ENCODE results near the gene CDKN3.
A peak's percentile ranks its signal among the peaks of the same experiment; 100 is the strongest.
"Not testable (repeated sequence)": the region's sequence is repeated elsewhere in the genome, so short reads cannot be mapped to it uniquely, and the experiment has no call there.

The CDKN3 gene

GRCh38 chr14:54425068-54425467, 28.3 kb downstream of the CDKN3 start:
- DNase-seq, result no peak

GRCh38 chr14:54425537-54426274, 28.9 kb downstream of the CDKN3 start:
- DNase-seq, result no peak

DNA sequence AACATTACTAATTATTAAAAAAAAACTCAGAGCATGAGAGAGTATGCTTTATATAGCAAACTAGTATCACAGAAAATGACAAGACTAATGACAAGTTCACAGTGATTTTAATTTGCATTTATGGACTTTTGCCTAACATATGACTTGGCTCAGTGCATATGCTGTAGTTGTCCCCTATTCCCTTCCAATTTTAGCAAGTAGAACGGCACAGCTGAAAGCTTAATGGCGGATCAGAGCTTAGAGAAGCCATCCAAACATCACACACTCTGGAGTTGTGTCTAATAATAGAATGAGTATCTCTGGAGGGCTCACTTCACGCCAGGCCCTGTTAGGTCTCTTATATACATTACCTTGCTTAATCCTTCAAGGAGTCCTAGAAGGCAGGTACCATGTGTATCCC, 31.1 kb downstream of the CDKN3 start:
- no peak for DNase-seq

- DNase-seq, result no peak
Measured at GRCh38 chr14:54428527-54428926, 31.7 kb downstream of the CDKN3 start.

- no peak for DNase-seq
Measured at GRCh38 chr14:54435500-54435981, 38.7 kb downstream of the CDKN3 start.

DNA sequence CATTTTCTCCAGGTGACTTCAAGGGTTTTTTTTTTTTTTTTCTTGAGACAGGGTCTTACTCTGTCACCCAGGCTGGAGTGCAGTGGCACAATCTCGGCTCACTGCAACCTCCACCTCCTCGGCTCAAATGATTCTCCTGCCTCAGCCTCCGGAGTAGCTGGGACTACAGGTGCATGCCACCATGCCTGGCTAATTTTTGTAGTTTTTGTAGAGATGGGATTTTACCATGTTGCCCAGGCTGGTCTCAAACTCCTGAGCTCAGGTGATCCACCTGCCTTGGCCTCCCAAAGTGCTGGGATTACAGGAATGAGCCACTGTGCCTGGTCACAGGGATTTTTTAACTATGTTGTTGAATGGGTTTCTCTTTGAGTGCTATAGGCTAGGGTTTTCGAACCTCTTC, 41.1 kb downstream of the CDKN3 start:
- DNase-seq, result not testable (repeated sequence)

- no peak for DNase-seq
Measured at GRCh38 chr14:54438703-54439102, 41.9 kb downstream of the CDKN3 start.

DNA sequence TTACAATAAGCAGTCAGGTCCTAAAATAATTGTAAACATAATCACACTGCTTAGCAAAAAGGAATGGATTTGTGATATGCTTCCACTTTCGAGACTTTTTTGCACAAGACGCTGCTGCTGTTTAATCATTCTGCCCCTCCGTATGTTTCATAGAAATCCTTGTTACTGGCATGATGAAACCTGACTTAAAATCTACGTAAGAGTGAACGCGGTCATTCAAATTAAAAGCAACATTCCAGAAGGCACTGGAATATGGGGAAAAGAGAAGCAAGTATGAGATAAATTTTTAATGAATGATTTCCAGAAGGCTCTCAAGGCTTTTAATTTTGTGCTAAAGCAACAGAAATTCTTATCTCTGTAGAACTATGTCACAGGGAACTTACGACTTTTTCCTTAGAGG, 43.2 kb downstream of the CDKN3 start:
- DNase-seq, result no peak

GRCh38 chr14:54440476-54440872, 43.7 kb downstream of the CDKN3 start:
- DNase-seq, result no peak

DNA sequence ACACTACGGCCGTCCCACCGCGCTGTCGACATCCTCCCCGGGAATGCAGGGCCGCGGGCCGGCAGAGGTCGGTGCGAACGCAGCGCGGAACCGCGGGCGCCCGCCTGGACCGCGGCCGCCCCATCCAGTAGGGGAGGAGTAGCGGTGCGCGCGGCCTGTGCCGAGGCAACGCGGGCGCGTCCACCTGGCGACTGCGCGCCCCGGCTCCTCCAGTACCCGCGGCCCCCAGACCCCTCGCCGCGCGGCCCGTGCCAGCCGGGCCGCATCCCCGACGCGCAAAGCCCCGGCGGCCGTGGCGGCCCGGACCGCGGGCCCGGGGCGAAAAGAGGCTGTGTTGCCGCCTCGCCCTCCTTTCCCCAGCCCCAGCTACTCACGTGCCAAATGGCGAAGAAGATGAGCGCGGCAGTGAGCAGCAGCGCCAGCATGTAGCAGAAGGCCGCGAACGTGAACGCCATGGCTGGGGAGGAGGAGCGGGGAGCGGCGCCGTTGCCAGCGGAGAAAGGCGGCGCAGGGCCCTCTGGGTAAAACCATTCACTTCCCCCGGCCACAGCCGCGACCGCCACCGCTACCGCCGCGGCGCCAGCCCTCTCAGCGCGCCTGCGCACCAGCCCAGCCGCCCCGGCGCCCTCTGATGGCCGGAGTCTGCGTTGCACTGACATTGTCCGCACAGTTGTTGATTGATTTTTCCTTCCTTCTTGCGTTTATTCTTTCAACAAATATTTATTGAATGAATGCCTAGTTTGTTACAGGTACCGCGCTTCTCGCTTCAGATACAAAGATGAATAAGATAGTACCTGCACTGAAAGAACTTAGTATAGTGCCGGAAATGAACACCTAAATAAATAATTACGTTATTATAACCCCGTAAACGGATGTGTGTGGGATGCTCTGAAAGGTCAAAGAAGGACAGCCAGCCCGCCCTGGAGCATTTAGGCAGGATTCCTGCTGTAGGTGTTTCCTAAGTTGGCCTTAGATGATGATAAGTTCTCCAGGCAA, 44.4 kb downstream of the CDKN3 start, which contains the start of gene CNIH1:
TSS of gene CNIH1 (minus strand) at position 502 of the 996 bp plus-strand sequence. CDS start at position 455, 47 bp downstream.
- DNase-seq, result peak; percentile 93

DNA sequence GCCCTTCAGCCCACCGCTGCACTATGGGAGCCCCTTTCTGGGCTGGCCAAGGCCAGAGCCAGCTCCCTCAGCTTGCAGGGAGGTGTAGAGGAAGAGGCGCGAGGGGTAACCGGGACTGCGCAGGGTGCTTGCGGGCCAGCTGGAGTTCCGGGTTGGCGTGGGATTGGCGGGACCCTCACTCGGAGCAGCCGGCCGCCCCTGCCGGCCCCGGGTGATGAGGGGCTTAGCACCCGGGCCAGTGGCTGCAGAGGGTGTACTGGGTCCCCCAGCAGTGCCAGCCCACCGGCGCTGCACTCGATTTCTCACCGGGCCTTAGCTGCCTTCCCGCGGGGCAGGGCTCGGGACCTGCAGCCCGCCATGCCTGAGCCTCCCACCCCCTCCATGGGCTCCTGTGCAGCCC, 46.2 kb downstream of the CDKN3 start:
- not testable (repeated sequence) for DNase-seq

DNA sequence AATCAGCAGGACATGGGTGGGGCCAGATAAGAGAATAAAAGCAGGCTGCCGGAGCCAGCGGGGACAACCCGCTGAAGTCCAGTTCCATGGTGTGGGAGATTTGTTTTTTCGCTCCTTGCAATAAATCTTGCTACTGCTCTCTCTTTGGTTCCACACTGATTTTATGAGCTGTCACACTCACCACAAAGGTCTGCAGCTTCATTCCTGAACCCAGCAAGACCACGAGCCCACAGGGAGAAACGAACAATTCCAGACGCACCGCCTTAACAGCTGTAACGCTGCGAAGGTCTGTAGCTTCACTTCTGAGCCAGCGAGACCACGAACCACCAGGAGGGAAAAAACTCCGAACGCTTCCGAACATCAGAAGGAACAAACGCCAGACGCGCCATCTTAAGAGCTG, 47.2 kb downstream of the CDKN3 start:
- DNase-seq, result no peak

DNA sequence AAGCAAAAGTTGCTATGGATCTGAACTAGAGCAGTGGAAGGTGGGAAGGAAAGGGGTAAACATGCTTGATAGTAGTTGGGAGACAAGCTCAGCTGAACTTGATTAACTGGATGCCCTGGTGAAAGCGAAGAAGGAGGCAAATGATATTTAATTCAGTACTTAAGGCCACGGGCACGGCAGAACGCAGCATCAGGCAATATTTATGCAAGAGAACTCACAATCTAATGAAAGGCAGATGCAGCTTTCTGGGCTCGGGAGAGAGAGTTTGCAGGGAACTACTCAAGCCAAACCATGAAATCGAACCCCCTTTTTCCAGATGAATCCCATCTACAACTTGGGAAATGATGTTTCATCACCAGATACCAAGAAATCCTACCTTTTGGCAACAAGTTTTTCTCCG, 47.9 kb downstream of the CDKN3 start:
- DNase-seq, result no peak

- DNase-seq, result no peak
Measured at GRCh38 chr14:54446161-54446693, 49.4 kb downstream of the CDKN3 start.

DNA sequence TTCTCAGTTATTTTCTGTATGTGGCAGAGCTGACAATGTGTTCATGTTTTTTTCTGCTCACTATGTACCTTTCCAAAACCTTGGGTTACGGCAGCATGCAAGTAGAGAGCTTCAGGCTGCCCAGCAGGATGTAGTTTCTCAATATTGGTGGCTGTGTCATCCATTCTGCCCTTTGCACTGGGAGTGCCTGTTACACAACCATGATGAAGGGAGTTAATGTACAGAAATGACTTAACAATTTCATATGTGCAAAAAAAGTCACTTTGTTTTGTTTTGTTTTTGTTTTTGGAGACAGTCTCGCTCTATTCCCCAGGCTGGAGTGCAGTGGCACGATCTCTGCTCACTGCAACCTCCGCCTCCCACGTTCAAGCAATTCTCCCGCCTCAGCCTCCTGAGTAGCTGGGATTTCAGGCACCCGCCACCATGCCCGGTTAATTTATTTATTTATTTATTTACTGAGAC, 50.5 kb downstream of the CDKN3 start:
- DNase-seq, result no peak

DNA sequence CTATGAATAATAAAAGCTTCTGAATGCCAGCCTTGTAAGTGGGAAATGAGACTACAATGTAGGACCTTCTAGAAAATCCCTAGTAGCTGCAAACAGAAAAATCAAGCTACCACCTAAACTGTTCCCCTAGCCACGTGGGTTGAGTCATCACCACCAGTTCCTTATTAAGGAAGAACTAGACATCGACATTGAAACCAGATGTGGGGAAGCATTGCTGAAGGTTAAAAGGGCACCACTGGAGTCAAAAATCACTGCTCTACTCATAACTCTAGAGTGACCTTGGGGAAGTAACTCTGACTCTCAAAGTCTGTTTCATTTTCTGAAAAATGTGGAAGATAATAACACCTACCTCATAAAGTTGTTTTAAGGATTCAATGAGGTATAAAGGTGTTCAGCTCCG, 53.7 kb downstream of the CDKN3 start:
- DNase-seq, result no peak

DNA sequence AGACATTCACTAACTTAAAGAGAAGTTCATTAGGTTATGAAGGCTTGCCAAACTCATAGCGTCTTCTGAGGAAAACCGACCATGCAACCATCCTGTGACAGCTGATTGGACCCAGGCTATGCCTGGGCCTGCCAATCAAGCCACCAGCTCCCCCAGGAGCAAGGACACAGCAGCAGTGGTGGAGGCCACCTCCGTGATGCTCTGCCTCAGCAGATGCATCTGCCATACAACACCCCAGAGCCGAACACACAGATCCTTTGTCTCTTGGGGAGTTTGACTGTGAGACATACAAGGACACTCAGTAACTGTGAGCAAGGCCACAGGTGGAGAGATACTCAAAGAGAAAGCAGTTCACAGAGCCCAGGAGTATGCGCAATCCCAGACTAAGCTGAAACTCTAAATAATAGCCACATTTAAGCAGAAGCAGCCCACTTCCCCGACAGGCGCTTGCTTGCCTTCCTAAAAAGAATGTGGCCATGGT, 54.4 kb downstream of the CDKN3 start:
- no peak for DNase-seq

GRCh38 chr14:54451961-54452360, 55.2 kb downstream of the CDKN3 start:
- no peak for DNase-seq

DNA sequence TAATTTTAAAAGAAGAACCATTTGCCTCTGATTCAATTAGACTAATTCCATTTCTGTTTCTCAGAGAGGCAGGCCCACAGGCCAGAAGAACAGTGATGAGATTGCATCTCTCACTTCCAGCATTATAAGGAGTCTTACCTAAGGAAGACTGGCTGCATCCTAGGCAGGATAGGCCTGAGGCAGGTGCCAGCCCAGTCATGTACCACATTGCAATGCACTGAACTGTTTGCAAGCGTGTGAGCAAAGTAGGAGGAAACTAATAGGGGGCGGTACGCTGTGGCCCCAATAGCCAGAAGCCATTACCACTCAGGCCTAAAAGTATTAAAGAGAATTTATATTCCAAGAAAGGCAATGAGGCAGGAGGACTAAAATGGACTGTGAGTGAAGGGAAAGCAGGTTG, 56.4 kb downstream of the CDKN3 start:
- no peak for DNase-seq

DNA sequence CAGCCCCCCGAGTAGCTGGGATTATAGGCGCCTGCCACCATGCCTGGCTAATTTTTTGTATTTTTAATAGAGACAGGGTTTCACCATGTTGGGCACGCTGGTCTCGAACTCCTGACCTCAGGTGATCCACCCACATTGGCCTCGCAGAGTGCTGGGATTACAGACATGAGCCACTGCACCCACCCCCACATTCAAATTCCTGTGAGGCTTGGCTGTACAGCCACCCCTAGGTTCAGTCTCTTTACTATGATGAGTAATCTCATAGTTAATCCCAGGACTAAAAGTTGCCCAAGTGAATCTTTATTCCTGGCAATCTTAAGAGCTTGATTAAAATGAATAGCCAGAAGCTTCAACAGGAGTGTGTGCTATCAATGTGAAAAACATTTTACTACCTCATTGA, 57.2 kb downstream of the CDKN3 start:
- not testable (repeated sequence) for DNase-seq

DNA sequence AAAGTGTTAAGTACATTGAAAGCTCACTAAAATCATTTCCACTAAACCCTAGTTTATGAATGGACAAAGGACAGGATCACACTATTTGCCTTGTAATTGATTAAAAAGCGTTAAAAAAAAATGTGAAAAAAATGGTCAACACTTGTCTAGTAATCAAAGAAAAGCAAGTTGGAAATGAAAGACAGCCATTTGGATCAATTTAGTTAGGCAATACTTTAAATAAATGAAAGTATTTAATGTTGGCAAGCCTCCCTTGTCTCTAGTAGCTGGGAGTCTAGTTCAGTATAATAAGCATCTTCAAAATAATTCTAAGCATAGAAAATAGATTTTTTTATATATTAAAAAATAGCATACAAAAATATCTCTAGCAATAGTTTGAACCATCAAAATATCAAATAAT, 58.6 kb downstream of the CDKN3 start:
- DNase-seq, result no peak

DNA sequence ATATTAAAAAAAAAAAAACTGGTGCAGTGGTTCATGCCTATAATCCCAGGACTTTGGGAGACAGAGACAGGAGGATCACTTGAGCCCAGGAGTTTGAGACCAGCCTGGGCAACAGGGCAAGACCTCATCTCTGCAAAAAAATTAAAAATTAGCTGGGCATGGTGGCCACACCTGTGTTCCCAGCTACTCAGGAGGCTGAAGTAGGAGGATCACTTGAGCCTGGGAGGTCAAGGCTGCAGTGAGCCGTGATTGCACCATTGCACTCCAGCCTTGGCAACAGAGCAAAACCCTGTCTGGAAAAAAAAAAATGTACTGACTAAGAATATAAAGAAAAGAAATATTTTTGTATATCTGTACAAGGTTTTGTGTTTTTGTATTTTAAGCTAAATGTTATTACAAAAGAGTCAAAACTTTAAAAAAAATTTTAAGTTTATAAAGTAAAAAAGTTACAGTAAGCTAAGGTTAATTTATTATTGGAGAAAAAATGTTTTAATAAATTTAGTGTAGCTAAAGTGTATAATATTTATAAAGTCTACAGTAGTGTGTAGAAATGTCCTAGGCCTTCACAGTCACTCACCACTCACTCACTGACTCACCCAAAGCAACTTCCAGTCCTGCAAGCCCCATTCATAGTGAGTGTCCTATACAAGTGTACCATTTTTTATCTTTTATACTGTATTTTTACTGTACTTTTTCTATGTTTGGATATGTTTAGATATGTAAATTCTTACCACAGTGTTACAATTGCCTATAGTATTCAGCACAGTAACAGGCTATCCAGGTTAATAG, 60.2 kb downstream of the CDKN3 start:
- not testable (repeated sequence) for DNase-seq

Data from T-helper 9 cell (primary cell).